ENCODE measurements around the gene TRANK1. TPM values are rescaled to one million over a fixed set of nuclear protein-coding genes. Genes with fewer than 3 reads are reported as not detected.
"Not testable (repeated sequence)": the region's sequence is repeated elsewhere in the genome, so short reads cannot be mapped to it uniquely, and the experiment has no call there.

Gene TRANK1
- total RNA-seq, 1 donor from 2014 or later: 11.3 TPM

GRCh38 chr3:36956155-36956554, 11.3 kb upstream of the TRANK1 start:
- H3K4me3 Mint-ChIP-seq: no peak overlapping the region
- no peak overlapping the region for H3K27ac Mint-ChIP-seq (ENCODE audit: unreplicated experiment)
- DNase-seq (ENCODE audit: low read depth, low spot score): no peak
- H3K36me3 Mint-ChIP-seq (ENCODE audit: low read depth): no peaks in the 10 kb centered on the region
- no peak for TF ChIP-seq CTCF (conservative IDR thresholded peaks at IDR 0.05)
- no peaks in the 10 kb centered on the region for H3K27me3 Mint-ChIP-seq (ENCODE audit: low read depth)
- no peaks in the 10 kb centered on the region for H3K9me3 Mint-ChIP-seq
- H3K4me1 Mint-ChIP-seq: peaks cover 4% of the 10 kb centered on the region

- H3K27ac Mint-ChIP-seq (ENCODE audit: unreplicated experiment): no peak overlapping the region
- peaks cover under 1% of the 10 kb centered on the region for H3K9me3 Mint-ChIP-seq
- no peak overlapping the region for H3K4me3 Mint-ChIP-seq
- no peaks in the 10 kb centered on the region for H3K27me3 Mint-ChIP-seq (ENCODE audit: low read depth)
- no peak for DNase-seq (ENCODE audit: low read depth, low spot score)
- H3K4me1 Mint-ChIP-seq: peaks cover 4% of the 10 kb centered on the region
- H3K36me3 Mint-ChIP-seq (ENCODE audit: low read depth): no peaks in the 10 kb centered on the region
- no peak for TF ChIP-seq CTCF (conservative IDR thresholded peaks at IDR 0.05)
These were observed 9.7 kb upstream of the TRANK1 start for GRCh38 chr3:36954452-36955134.

GRCh38 chr3:36947814-36948213, 3.0 kb upstream of the TRANK1 start:
- H3K36me3 Mint-ChIP-seq (ENCODE audit: low read depth): peaks cover 15% of the 10 kb centered on the region
- H3K4me3 Mint-ChIP-seq: peak overlapping the region; percentile 66
- H3K27ac Mint-ChIP-seq (ENCODE audit: unreplicated experiment); DNase-seq (ENCODE audit: low read depth, low spot score); H3K27me3 Mint-ChIP-seq (ENCODE audit: low read depth): not testable (repeated sequence)
- H3K4me1 Mint-ChIP-seq: peaks cover 12% of the 10 kb centered on the region
- peaks cover 20% of the 10 kb centered on the region for H3K9me3 Mint-ChIP-seq

GRCh38 chr3:36945333-36945980, 603 bp upstream of the TRANK1 start:
- Mint-ChIP-seq H3K36me3 (ENCODE audit: low read depth) (peaks cover 15% of the 10 kb centered on the region), H3K9me3 (peaks cover 20% of the 10 kb centered on the region), H3K4me1 (peaks cover 18% of the 10 kb centered on the region), H3K27ac (ENCODE audit: unreplicated experiment) (no peak overlapping the region), H3K4me3 (peak overlapping the region; percentile 85), H3K27me3 (ENCODE audit: low read depth) (peaks cover 2% of the 10 kb centered on the region)
- no peak for DNase-seq (ENCODE audit: low read depth, low spot score)
- TF ChIP-seq CTCF (conservative IDR thresholded peaks at IDR 0.05): no peak

- H3K36me3 Mint-ChIP-seq (ENCODE audit: low read depth): peaks cover 12% of the 10 kb centered on the region
- H3K4me1 Mint-ChIP-seq: peaks cover 15% of the 10 kb centered on the region
- TF ChIP-seq CTCF (conservative IDR thresholded peaks at IDR 0.05): no peak
- DNase-seq (ENCODE audit: low read depth, low spot score): peak; percentile 40
- peaks cover 2% of the 10 kb centered on the region for H3K27me3 Mint-ChIP-seq (ENCODE audit: low read depth)
- H3K4me3 Mint-ChIP-seq: peak overlapping the region; percentile 88
- H3K27ac Mint-ChIP-seq (ENCODE audit: unreplicated experiment): peak overlapping the region; percentile 71
- H3K9me3 Mint-ChIP-seq: peaks cover 15% of the 10 kb centered on the region
These were observed 728 bp downstream of the TRANK1 start for GRCh38 chr3:36944012-36944640.

- DNase-seq (ENCODE audit: low read depth, low spot score): no peak
- H3K9me3 Mint-ChIP-seq: peaks cover 14% of the 10 kb centered on the region
- peaks cover 14% of the 10 kb centered on the region for H3K4me1 Mint-ChIP-seq
- peaks cover 9% of the 10 kb centered on the region for H3K36me3 Mint-ChIP-seq (ENCODE audit: low read depth)
- H3K27me3 Mint-ChIP-seq (ENCODE audit: low read depth): peaks cover 2% of the 10 kb centered on the region
- TF ChIP-seq CTCF (conservative IDR thresholded peaks at IDR 0.05): no peak
- peak overlapping the region; percentile 88 for H3K4me3 Mint-ChIP-seq
- peak overlapping the region; percentile 71 for H3K27ac Mint-ChIP-seq (ENCODE audit: unreplicated experiment)
These were observed 1.3 kb downstream of the TRANK1 start for GRCh38 chr3:36943601-36944000.

All from neural crest cell (in vitro differentiated cells).